ENCODE results near the gene MB21D2. TPM values are rescaled to one million over a fixed set of nuclear protein-coding genes. Genes with fewer than 3 reads are reported as not detected.
A peak's percentile ranks its signal among the peaks of the same experiment; 100 is the strongest.

The MB21D2 gene
- total RNA-seq, 1 experiment from 2014 or later = 26.0 TPM

GRCh38 chr3:192881159-192881786 is 36.4 kb downstream of the MB21D2 start:
- Histone ChIP-seq H3K79me2 (ENCODE audit: low read length) (peaks cover 73% of the 10 kb centered on the region), H3K9ac (ENCODE audit: low read length) (no peak overlapping the region), H2AFZ (ENCODE audit: low read length) (no peak overlapping the region), H3K4me1 (ENCODE audit: insufficient read depth, low read length) (peaks cover 77% of the 10 kb centered on the region), H3K27me3 (ENCODE audit: low read length) (no peaks in the 10 kb centered on the region), H3K4me2 (ENCODE audit: low read length) (no peak overlapping the region), H3K9me3 (ENCODE audit: low read length) (no peaks in the 10 kb centered on the region), H3K9me2 (replicated peaks; ENCODE audit: low read length) (no peaks in the 10 kb centered on the region), H3K27ac (ENCODE audit: low read length) (0 out of 2 replicates have a peak overlapping the region, but pooled peaks have one; percentile 4), H3F3A (ENCODE audit: low read length, unreplicated experiment) (peaks cover 4% of the 10 kb centered on the region), H3K36me3 (ENCODE audit: low read depth, low read length) (peaks cover 5% of the 10 kb centered on the region; the same call in 1 of the 2 replicates), H4K20me1 (ENCODE audit: low read length) (no peaks in the 10 kb centered on the region), H3K4me3 (ENCODE audit: low read length) (no peak overlapping the region)
- TF ChIP-seq EZH2phosphoT487 (IDR thresholded peaks at IDR 0.05; ENCODE audit: borderline replicate concordance, low read length) = no peak
- TF ChIP-seq CTCF (conservative IDR thresholded peaks at IDR 0.05; ENCODE audit: low read depth, low read length) = no peak
- no peak for DNase-seq
- no peak for ATAC-seq
- BruUV-seq (replicated peaks) = no TSS peak
- ChIA-PET POLR2A (ENCODE audit: unreplicated experiment) (no interaction called here), CTCF (interaction anchor here (0.9 to 1.3 kb wide), 2 partner anchors 34 to 64 kb away, joined by 3 to 9 read pairs; no protein-coding TSS in a partner anchor)
- intact Hi-C loops (cut with micrococcal nuclease) = no loop called here

DNA sequence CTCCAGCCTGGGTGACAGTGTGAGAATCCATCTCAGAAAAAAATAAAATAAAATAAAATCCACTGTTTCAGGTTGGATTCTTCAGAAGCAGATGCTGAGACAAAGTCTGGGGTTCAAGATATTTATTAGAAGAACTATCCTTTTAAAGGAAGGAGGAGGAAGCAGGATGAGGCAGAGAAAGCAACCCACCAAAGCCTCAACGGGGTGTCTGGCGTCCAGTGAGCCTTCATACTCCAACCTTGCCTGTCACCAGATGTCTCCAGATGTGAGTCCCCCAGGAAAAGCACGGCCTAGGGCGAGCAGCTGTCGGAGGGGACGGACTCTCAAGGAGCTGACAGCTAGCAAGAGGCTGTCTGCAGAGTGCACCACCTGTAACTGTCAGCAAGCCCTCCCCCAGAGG is 37.3 kb downstream of the MB21D2 start:
- peaks cover 76% of the 10 kb centered on the region for H3K4me1 ChIP-seq (ENCODE audit: insufficient read depth, low read length)
- peaks cover 4% of the 10 kb centered on the region for H3F3A ChIP-seq (ENCODE audit: low read length, unreplicated experiment)
- DNase-seq (no peak), ATAC-seq (no peak)
- H3K36me3 ChIP-seq (ENCODE audit: low read depth, low read length) = peaks cover 5% of the 10 kb centered on the region; the same call in 1 of the 2 replicates
- H2AFZ ChIP-seq (ENCODE audit: low read length) = no peak overlapping the region
- no peaks in the 10 kb centered on the region for H3K9me2 ChIP-seq (replicated peaks; ENCODE audit: low read length)
- intact Hi-C loops (cut with micrococcal nuclease) = no loop called here
- peaks cover 76% of the 10 kb centered on the region for H3K79me2 ChIP-seq (ENCODE audit: low read length)
- no peaks in the 10 kb centered on the region for H3K27me3 ChIP-seq (ENCODE audit: low read length)
- BruUV-seq (replicated peaks) = TSS peak; percentile 69
- TF ChIP-seq CTCF (conservative IDR thresholded peaks at IDR 0.05; ENCODE audit: low read depth, low read length) (no peak), EZH2phosphoT487 (IDR thresholded peaks at IDR 0.05; ENCODE audit: borderline replicate concordance, low read length) (no peak), EZH2 (IDR thresholded peaks at IDR 0.05; ENCODE audit: low read length, unreplicated experiment) (no peak)
- ChIA-PET CTCF (interaction anchor here (0.6 to 1.1 kb wide), 3 partner anchors 9 to 35 kb away, joined by 3 to 4 read pairs (median 4); no protein-coding TSS in a partner anchor), POLR2A (ENCODE audit: unreplicated experiment) (interaction anchor here (0.6 to 1.7 kb wide), 3 partner anchors 35 to 53 kb away, joined by 3 to 8 read pairs (median 4); no protein-coding TSS in a partner anchor)
- H3K27ac ChIP-seq (ENCODE audit: low read length) = no peak overlapping the region
- H3K9me3 ChIP-seq (ENCODE audit: low read length) = no peaks in the 10 kb centered on the region
- H3K4me3 ChIP-seq (ENCODE audit: low read length) = no peak overlapping the region
- H3K4me2 ChIP-seq (ENCODE audit: low read length) = no peak overlapping the region
- H3K9ac ChIP-seq (ENCODE audit: low read length) = no peak overlapping the region
- H4K20me1 ChIP-seq (ENCODE audit: low read length) = no peaks in the 10 kb centered on the region
